H4 (cell line): Measurements from ENCODE around the gene HSD11B2. TPM values are rescaled to one million over a fixed set of nuclear protein-coding genes. Genes with fewer than 3 reads are reported as not detected.

ENCODE experiments used
- DNase-seq: peaks from one replicate; pipeline ENCODE4 v3.0.0-alpha.2; 2015; ENCODE audit warnings: low spot score
- total RNA-seq: library from RNA; depleted of rRNA; stranded (reverse); fragments of >200 nt; shearing (Covaris generic); gene quantifications from 2 replicates; pipeline ENCODE4 v1.2.3, GENCODE V29; 2014

HSD11B2 gene
- total RNA-seq, 1 experiment from 2014 or later: 0.10 TPM

GRCh38 chr16:67396159-67397035, 34.5 kb upstream of the HSD11B2 start:
- peak; percentile 74 for DNase-seq

- DNase-seq: no peak
These were observed 33.7 kb upstream of the HSD11B2 start for GRCh38 chr16:67397036-67397801.

- DNase-seq: no peak
These were observed 32.9 kb upstream of the HSD11B2 start for GRCh38 chr16:67397812-67398545.

- DNase-seq: no peak
These were observed 32.2 kb upstream of the HSD11B2 start for GRCh38 chr16:67398546-67399217.

GRCh38 chr16:67399218-67399733, 31.6 kb upstream of the HSD11B2 start:
- DNase-seq: no peak

GRCh38 chr16:67399749-67400704, 30.9 kb upstream of the HSD11B2 start:
- DNase-seq: no peak

- no peak for DNase-seq
These were observed 30.0 kb upstream of the HSD11B2 start for GRCh38 chr16:67400901-67401300.

- DNase-seq: no peak
These were observed 26.9 kb upstream of the HSD11B2 start for GRCh38 chr16:67403976-67404555.

- no peak for DNase-seq
These were observed 26.1 kb upstream of the HSD11B2 start for GRCh38 chr16:67404740-67405226.

GRCh38 chr16:67405336-67405735, 25.6 kb upstream of the HSD11B2 start:
- no peak for DNase-seq

- no peak for DNase-seq
These were observed 24.6 kb upstream of the HSD11B2 start for GRCh38 chr16:67406111-67406971.

- DNase-seq: no peak
These were observed 23.6 kb upstream of the HSD11B2 start for GRCh38 chr16:67407176-67407787.

- DNase-seq: no peak
These were observed 23.0 kb upstream of the HSD11B2 start for GRCh38 chr16:67407788-67408452.

GRCh38 chr16:67409631-67410030, 21.3 kb upstream of the HSD11B2 start:
- no peak for DNase-seq

- no peak for DNase-seq
These were observed 19.6 kb upstream of the HSD11B2 start for GRCh38 chr16:67411339-67411738.

- no peak for DNase-seq
These were observed 18.6 kb upstream of the HSD11B2 start for GRCh38 chr16:67412294-67412693.
